ENCODE measurements around the gene AGA.

DNA sequence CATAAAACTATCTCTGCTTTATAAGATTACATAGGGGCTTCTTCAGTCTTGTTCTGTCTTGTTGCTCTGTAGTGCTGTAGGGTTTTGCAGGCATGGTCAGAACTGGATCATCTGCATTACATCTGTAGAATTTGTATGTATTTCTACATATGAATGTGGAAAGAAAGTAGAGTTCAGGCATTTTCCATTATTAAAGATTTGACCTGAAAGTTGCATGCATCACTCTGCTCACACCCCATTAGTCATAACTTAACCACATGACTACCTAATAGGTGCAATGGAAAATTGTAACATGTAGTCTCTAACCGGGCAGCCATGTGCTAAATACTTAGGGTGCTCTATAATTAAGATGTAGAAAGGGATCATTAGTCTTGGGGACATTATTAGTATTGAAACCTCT lies 45.7 kb upstream of the AGA start:
- TF ChIP-seq CTCF (conservative IDR thresholded peaks at IDR 0.05) (no peak), EZH2 (IDR thresholded peaks at IDR 0.05; ENCODE audit: low read depth) (no peak)
